Small intestine (tissue), 7 donors: ENCODE data around the gene PYROXD2. TPM values are rescaled to one million over a fixed set of nuclear protein-coding genes. Genes with fewer than 3 reads are reported as not detected.

ENCODE experiments used
- DNase-seq, 2 donors: peaks; one replicate each; pipeline versions ENCODE4 v3.0.0 to v3.0.0-alpha.2; 2013
- FAIRE-seq: peaks from 2 replicates; lab custom pipeline; 2012; peaks lifted over from hg19 to GRCh38; lab: Jason Lieb, UNC
- H3K27ac ChIP-seq, 3 donors: one replicate each; pipeline ENCODE4 v1.5.1; 2013; ENCODE audit warnings: low read length in 2 of 3, mild to moderate bottlenecking in 2 of 3, control low read depth in 1 of 3, inconsistent platforms in 1 of 3, low read depth in 1 of 3, moderate library complexity in 1 of 3
- H3K27me3 ChIP-seq, 3 donors: one replicate each; pipeline ENCODE4 v1.6.1; 2013; ENCODE audit warnings: low read length in 3 of 3, inconsistent platforms in 1 of 3; ENCODE audit not compliant: control insufficient read depth in 3 of 3, insufficient read depth in 3 of 3
- H3K36me3 ChIP-seq, 3 donors: one replicate each; pipeline ENCODE4 v1.6.1; 2013; ENCODE audit warnings: low read length in 3 of 3, inconsistent platforms in 1 of 3, low read depth in 1 of 3, mild to moderate bottlenecking in 1 of 3, moderate library complexity in 1 of 3; ENCODE audit not compliant: control insufficient read depth in 3 of 3, insufficient read depth in 2 of 3
- H3K4me1 ChIP-seq, 3 donors: one replicate each; pipeline ENCODE4 v1.6.1; 2013; ENCODE audit warnings: low read length in 2 of 3, inconsistent platforms in 1 of 3, low read depth in 1 of 3, mild to moderate bottlenecking in 1 of 3, moderate library complexity in 1 of 3; ENCODE audit not compliant: control insufficient read depth in 3 of 3, insufficient read depth in 2 of 3
- H3K4me3 ChIP-seq, 3 donors: one replicate each; pipeline ENCODE4 v1.5.1; 2013; ENCODE audit warnings: low read length in 3 of 3, control low read depth in 1 of 3, inconsistent platforms in 1 of 3, low read depth in 1 of 3, mild to moderate bottlenecking in 1 of 3, moderate library complexity in 1 of 3
- H3K9me3 ChIP-seq, 2 donors: one replicate each; pipeline ENCODE4 v1.6.1; 2013; ENCODE audit warnings: low read depth in 1 of 2, low read length in 1 of 2; ENCODE audit not compliant: control insufficient read depth in 2 of 2, insufficient read depth in 1 of 2
- WGBS, 3 donors: extraction: QIAGEN DNeasy Blood & Tissue Kit; methylation state at CpG; one replicate each; pipeline ENCODE4 v1.1.7; 2013; 5-methylcytosine and 5-hydroxymethylcytosine counted together
- polyA plus RNA-seq, 4 donors: library from polyadenylated mRNA; stranded (reverse) in 3 of 4; unstranded in 1 of 4; fragments of 200-250 nt in 3 of 4; fragments of 120-200 nt in 1 of 4; gene quantifications; one replicate each; pipeline versions ENCODE4 v1.2.1 to v1.2.3, GENCODE V29; 2013
- donor health status: healthy with polysubstance abuse.
- donor health status: control.
- donor health status: control.
- donor health status: Bipolar disorder and iron deficiency.
- donor health status: healthy.

Gene PYROXD2
- polyA plus RNA-seq, 4 donors, result 2.7 to 12.2 (median 5.9) TPM

DNA sequence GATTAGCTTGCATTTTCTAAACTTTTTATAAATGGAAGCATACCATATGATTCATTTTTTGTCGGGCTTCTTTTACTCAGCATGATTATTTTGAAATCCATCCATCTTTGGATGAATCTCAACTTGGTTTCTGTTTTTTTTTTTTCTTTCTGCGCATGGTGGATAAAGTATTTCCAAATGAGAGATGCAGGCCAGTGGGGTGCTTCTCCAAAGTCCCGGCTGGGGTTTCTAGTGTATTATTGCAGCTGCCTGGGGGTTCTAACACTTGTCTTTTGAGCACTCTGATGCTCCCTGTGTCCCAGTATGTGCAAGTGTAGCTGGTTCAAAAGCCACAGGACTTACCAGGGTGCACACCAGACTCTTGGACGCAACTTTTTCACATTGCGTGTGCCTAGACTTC, 76.1 kb downstream of the PYROXD2 start:
- Histone ChIP-seq H3K27ac (no peak overlapping the region), H3K36me3 (no peaks in the 10 kb centered on the region), H3K9me3 (no peaks in the 10 kb centered on the region), H3K27me3 (peaks cover 0 to 6% (median 2%) of the 10 kb centered on the region in 3 donors), H3K4me1 (no peaks in the 10 kb centered on the region), H3K4me3 (no peak overlapping the region)
- FAIRE-seq (no peak), DNase-seq (no peak)
- WGBS, 3 donors, result 73 to 84% (median 81%) methylated on average over 5 of the region's 5 CpGs

DNA sequence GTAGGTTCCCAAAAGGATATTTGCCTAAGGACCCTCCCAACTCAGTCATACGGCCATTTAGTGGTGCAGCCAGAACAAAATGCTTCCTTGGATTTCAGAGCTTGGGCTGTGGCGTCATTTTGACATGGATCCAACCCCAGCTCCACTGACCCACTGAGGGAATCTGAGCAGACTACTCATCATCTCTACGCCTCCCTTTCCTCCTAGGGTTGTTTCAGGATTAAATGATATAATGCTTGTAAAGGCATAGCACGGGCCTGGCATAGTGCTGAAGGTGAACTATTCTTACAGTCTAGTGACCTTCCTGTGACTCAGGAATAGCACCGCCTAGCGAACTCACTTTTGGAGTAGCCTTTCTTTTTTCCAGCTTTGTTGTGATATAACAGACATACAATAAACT, 76.7 kb downstream of the PYROXD2 start:
- FAIRE-seq, result no peak
- Histone ChIP-seq H3K36me3 (no peaks in the 10 kb centered on the region), H3K9me3 (no peaks in the 10 kb centered on the region), H3K27me3 (peaks cover 0 to 6% (median 2%) of the 10 kb centered on the region in 3 donors), H3K27ac (no peak overlapping the region), H3K4me1 (no peaks in the 10 kb centered on the region), H3K4me3 (no peak overlapping the region)
- WGBS, 3 donors, result 79 to 82% (median 79%) methylated on average over 6 of the region's 6 CpGs
- no peak for DNase-seq

DNA sequence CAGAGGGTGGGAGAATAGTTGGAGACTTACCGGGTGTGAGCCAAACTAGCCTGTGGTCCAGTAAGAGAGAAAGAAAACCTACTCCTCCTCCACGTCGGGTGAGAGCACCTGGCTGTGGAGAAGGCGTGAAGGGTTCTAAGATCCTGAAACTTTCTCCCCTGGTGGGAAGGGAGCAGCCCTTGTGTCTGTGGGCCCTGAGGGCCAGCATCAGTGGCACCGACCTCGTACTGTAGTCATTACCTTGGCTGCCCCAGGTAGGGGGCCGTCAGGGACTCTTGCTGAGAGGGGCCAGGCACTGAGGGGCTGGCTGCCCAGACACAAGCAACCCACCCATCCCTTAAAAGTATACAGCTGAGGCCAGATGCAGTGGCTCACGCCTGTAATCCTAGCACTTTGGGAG, 77.5 kb downstream of the PYROXD2 start:
- Histone ChIP-seq H3K27me3 (peaks cover 0 to 9% (median 2%) of the 10 kb centered on the region in 3 donors), H3K4me1 (no peaks in the 10 kb centered on the region), H3K27ac (no peak overlapping the region), H3K9me3 (no peaks in the 10 kb centered on the region), H3K36me3 (no peaks in the 10 kb centered on the region), H3K4me3 (no peak overlapping the region)
- no peak for DNase-seq
- FAIRE-seq, result no peak
- WGBS, 3 donors, result 73 to 84% (median 81%) methylated on average over 8 of the region's 8 CpGs

Other genes with a start within 250 kb of the PYROXD2 start
- gene LOXL4, start 147.0 kb downstream of the PYROXD2 start, polyA plus RNA-seq, result 1 to 10 TPM in 1 of 4 donors, under 1 TPM in 2, not detected in 1; 0.27 to 4.2 (median 0.72) TPM
- gene HPS1, start 31.8 kb upstream of the PYROXD2 start, polyA plus RNA-seq, result 10 to 100 TPM; 47.5 to 89.3 (median 79.9) TPM